GM12878 (cell line): ENCODE results near the gene VPREB1. TPM values are rescaled to one million over a fixed set of nuclear protein-coding genes. Genes with fewer than 3 reads are reported as not detected.

Experiments
- ATF7 ChIP-seq: fragments of 450-650 bp; IDR thresholded peaks from 2 replicates; pipeline ENCODE4 v1.6.1; 2016; ENCODE audit warnings: low read depth, mild to moderate bottlenecking
- BHLHE40 ChIP-seq, 2 experiments: fragments of 450-650 bp in 1 of 2; IDR thresholded peaks; 2 replicates each; pipeline ENCODE4 v1.6.1; 2011 to 2017; ENCODE audit warnings: low read depth in 2 of 2, borderline replicate concordance in 1 of 2, improper control_type of control experiment in 1 of 2, low read length in 1 of 2, mild to moderate bottlenecking in 1 of 2
- CBX3 ChIP-seq: fragments of 200-600 bp; sonication (generic); IDR thresholded peaks from 2 replicates; pipeline ENCODE4 v1.6.1; 2016; ENCODE audit warnings: low read depth, borderline replicate concordance
- CEBPB ChIP-seq, 2 experiments: fragments of 150-350 bp in 1 of 2; IDR thresholded peaks; 2 replicates each; pipeline ENCODE4 v1.6.1; 2012 to 2014; ENCODE audit warnings: low read depth in 2 of 2, low read length in 2 of 2, borderline replicate concordance in 1 of 2, inconsistent platforms in 1 of 2
- CTCF ChIP-seq, 3 experiments: IDR thresholded peaks in 2 of 3; conservative IDR thresholded peaks in 1 of 3; 2 replicates each; pipeline ENCODE4 v1.5.1; 2011; ENCODE audit warnings: low read depth in 3 of 3, low read length in 3 of 3, mild to moderate bottlenecking in 3 of 3, control low read depth in 2 of 3, moderate library complexity in 2 of 3, inconsistent platforms in 1 of 3, mixed read lengths in 1 of 3; ENCODE audit not compliant: control insufficient read depth in 2 of 3, insufficient read depth in 1 of 3; ENCODE audit errors: extremely low read depth in 1 of 3
- EGR1 ChIP-seq, 2 experiments: IDR thresholded peaks; 1 replicate in 1 of 2; 2 replicates in 1 of 2; pipeline ENCODE4 v1.6.1; 2011 to 2012; ENCODE audit warnings: low read depth in 2 of 2, low read length in 2 of 2, borderline replicate concordance in 1 of 2, mild to moderate bottlenecking in 1 of 2, moderate library complexity in 1 of 2
- EP300 ChIP-seq, 2 experiments: fragments of 150-350 bp in 1 of 2; IDR thresholded peaks; 2 replicates each; pipeline ENCODE4 v1.6.1; 2011 to 2012; ENCODE audit warnings: low read depth in 2 of 2, low read length in 2 of 2, borderline replicate concordance in 1 of 2, improper control_type of control experiment in 1 of 2, inconsistent platforms in 1 of 2; ENCODE audit not compliant: control insufficient read depth in 1 of 2
- EZH2 ChIP-seq: IDR thresholded peaks from 2 replicates; pipeline ENCODE4 v1.6.1; 2012; ENCODE audit warnings: low read depth, mild to moderate bottlenecking, control low read depth, inconsistent platforms, low read length, borderline replicate concordance; ENCODE audit not compliant: control insufficient read depth
- IKZF1 ChIP-seq: fragments of 450-650 bp; conservative IDR thresholded peaks from 2 replicates; pipeline ENCODE4 v1.6.1; 2017; ENCODE audit warnings: antibody characterized with exemption, mild to moderate bottlenecking
- MTA2 ChIP-seq: fragments of 450-650 bp; IDR thresholded peaks from 2 replicates; pipeline ENCODE4 v1.6.1; 2016; ENCODE audit warnings: low read depth, mild to moderate bottlenecking, moderate library complexity
- RUNX3 ChIP-seq: IDR thresholded peaks from 2 replicates; pipeline ENCODE4 v1.6.1; 2012; ENCODE audit warnings: low read length, inconsistent platforms
- SMC3 ChIP-seq: IDR thresholded peaks from 2 replicates; pipeline ENCODE4 v1.6.1; 2011; ENCODE audit warnings: low read length, improper control_type of control experiment, borderline replicate concordance
- YY1 ChIP-seq: IDR thresholded peaks from 2 replicates; pipeline ENCODE4 v1.6.1; 2011; ENCODE audit warnings: low read depth, mild to moderate bottlenecking, low read length
- ZNF687 ChIP-seq: fragments of 450-650 bp; IDR thresholded peaks from 2 replicates; pipeline ENCODE4 v1.6.1; 2017; ENCODE audit warnings: mild to moderate bottlenecking, moderate library complexity
- ZZZ3 ChIP-seq: IDR thresholded peaks from 2 replicates; pipeline ENCODE4 v1.6.1; 2011; ENCODE audit warnings: low read depth; ENCODE audit not compliant: control insufficient read depth, insufficient read length
- polyA plus RNA-seq, 11 experiments: library from polyadenylated mRNA; depleted of rRNA in 4 of 11; unstranded in 6 of 11; stranded (reverse) in 5 of 11; fragments of >200 nt; fragmentation: Nextera tagmentation in 4 of 11; fragmentation: Illumina TruSeq in 1 of 11; extraction: Ambion mirVana in 4 of 11; extraction: Trizol in 1 of 11; gene quantifications; 1 replicate in 1 of 11; 2 replicates in 10 of 11; pipeline versions ENCODE4 v1.2.1 to v1.2.3, GENCODE V29; 2011 to 2016; ENCODE audit warnings: inconsistent platforms in 2 of 11, missing spikeins in 2 of 11, low read depth in 1 of 11
- total RNA-seq, 4 experiments: library from RNA; depleted of rRNA in 3 of 4; stranded (reverse); fragments of >200 nt in 3 of 4; fragmentation: Illumina TruSeq in 1 of 4; extraction: Trizol in 1 of 4; gene quantifications; 2 replicates each; pipeline versions ENCODE4 v1.2.1 to v1.2.3, GENCODE V29; 2013 to 2021
- TF ChIP-seq, protein P1 (sequence below): IDR thresholded peaks from 2 replicates; pipeline ENCODE4 v1.6.1; 2012; ENCODE audit warnings: improper control_type of control experiment, low read depth, low read length; ENCODE audit not compliant: insufficient replicate concordance

VPREB1 gene
- total and polyA plus RNA-seq, 10 of the 15 experiments (the other 5 are each of a cell fraction or from before 2014, with no cell fraction given), result not detected

GRCh38 chr22:22195265-22196017 lies 49.1 kb upstream of the VPREB1 start (continued):
- TF ChIP-seq RUNX3, result 0 out of 2 replicates have a peak, but pooled peaks have one; percentile 13
- TF ChIP-seq IKZF1, result peak; percentile 96
- TF ChIP-seq ZNF687, result peak; percentile 80
- TF ChIP-seq SMC3, result peak; percentile 97
- no peak for TF ChIP-seq ZZZ3
- peak; percentile 60 for TF ChIP-seq ATF7
- peak; percentile 94 to 95 (median 94); a peak in 5 of 6 replicates for TF ChIP-seq CTCF (IDR thresholded peaks at IDR 0.05 in 2 of 3, conservative IDR thresholded peaks at IDR 0.05 in 1 of 3; ENCODE audit: control insufficient read depth in 2 of 3, extremely low read depth in 1 of 3, insufficient read depth in 1 of 3, low read depth in 3 of 3, low read length in 3 of 3)
- TF ChIP-seq YY1, result peak; percentile 68
- TF ChIP-seq EP300 (IDR thresholded peaks at IDR 0.05; ENCODE audit: borderline replicate concordance in 1 of 2, control insufficient read depth in 1 of 2, low read depth in 2 of 2, low read length in 2 of 2), result peak in 1 of 2 experiments; percentile 64; a peak in 3 of 4 replicates
- peak; percentile 93 to 95 for TF ChIP-seq BHLHE40 (IDR thresholded peaks at IDR 0.05; ENCODE audit: borderline replicate concordance in 1 of 2, low read depth in 2 of 2, low read length in 1 of 2)
- TF ChIP-seq EGR1 (IDR thresholded peaks at IDR 0.05; ENCODE audit: borderline replicate concordance in 1 of 2, low read depth in 2 of 2, low read length in 2 of 2), result no peak
- TF ChIP-seq, protein P1, sequence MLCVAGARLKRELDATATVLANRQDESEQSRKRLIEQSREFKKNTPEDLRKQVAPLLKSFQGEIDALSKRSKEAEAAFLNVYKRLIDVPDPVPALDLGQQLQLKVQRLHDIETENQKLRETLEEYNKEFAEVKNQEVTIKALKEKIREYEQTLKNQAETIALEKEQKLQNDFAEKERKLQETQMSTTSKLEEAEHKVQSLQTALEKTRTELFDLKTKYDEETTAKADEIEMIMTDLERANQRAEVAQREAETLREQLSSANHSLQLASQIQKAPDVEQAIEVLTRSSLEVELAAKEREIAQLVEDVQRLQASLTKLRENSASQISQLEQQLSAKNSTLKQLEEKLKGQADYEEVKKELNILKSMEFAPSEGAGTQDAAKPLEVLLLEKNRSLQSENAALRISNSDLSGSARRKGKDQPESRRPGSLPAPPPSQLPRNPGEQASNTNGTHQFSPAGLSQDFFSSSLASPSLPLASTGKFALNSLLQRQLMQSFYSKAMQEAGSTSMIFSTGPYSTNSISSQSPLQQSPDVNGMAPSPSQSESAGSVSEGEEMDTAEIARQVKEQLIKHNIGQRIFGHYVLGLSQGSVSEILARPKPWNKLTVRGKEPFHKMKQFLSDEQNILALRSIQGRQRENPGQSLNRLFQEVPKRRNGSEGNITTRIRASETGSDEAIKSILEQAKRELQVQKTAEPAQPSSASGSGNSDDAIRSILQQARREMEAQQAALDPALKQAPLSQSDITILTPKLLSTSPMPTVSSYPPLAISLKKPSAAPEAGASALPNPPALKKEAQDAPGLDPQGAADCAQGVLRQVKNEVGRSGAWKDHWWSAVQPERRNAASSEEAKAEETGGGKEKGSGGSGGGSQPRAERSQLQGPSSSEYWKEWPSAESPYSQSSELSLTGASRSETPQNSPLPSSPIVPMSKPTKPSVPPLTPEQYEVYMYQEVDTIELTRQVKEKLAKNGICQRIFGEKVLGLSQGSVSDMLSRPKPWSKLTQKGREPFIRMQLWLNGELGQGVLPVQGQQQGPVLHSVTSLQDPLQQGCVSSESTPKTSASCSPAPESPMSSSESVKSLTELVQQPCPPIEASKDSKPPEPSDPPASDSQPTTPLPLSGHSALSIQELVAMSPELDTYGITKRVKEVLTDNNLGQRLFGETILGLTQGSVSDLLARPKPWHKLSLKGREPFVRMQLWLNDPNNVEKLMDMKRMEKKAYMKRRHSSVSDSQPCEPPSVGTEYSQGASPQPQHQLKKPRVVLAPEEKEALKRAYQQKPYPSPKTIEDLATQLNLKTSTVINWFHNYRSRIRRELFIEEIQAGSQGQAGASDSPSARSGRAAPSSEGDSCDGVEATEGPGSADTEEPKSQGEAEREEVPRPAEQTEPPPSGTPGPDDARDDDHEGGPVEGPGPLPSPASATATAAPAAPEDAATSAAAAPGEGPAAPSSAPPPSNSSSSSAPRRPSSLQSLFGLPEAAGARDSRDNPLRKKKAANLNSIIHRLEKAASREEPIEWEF, result no peak
- TF ChIP-seq CBX3, result no peak
- TF ChIP-seq CEBPB (IDR thresholded peaks at IDR 0.05; ENCODE audit: borderline replicate concordance in 1 of 2, low read depth in 2 of 2, low read length in 2 of 2), result peak in 1 of 2 experiments; percentile 72; a peak in 2 of 4 replicates
- TF ChIP-seq MTA2, result peak; percentile 58; the same call in 1 of the 2 replicates
- TF ChIP-seq EZH2, result no peak
